AG09319 (cell line): ENCODE measurements around the gene N4BP2.
"Not testable (repeated sequence)": the region's sequence is repeated elsewhere in the genome, so short reads cannot be mapped to it uniquely, and the experiment has no call there.

Source experiments
- DNase-seq: peaks from one replicate; pipeline ENCODE4 v3.0.0-alpha.2; 2010; ENCODE audit warnings: low read depth; ENCODE audit errors: extremely low read depth
- CTCF ChIP-seq: IDR thresholded peaks from 2 replicates; pipeline ENCODE4 v1.5.1; 2011; ENCODE audit warnings: low read depth, mild to moderate bottlenecking, inconsistent platforms, low read length, moderate library complexity

N4BP2 gene

GRCh38 chr4:40140196-40140595 is 83.5 kb downstream of the N4BP2 start:
- TF ChIP-seq CTCF, result no peak
- DNase-seq, result no peak

DNA sequence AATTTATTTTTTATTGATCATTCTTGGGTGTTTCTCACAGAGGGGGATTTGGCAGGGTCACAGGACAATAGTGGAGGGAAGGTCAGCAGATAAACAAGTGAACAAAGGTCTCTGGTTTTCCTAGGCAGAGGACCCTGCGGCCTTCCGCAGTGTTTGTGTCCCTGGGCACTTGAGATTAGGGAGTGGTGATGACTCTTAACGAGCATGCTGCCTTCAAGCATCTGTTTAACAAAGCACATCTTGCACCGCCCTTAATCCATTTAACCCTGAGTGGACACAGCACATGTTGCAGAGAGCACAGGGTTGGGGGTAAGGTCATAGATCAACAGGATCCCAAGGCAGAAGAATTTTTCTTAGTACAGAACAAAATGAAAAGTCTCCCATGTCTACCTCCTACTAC is 83.9 kb downstream of the N4BP2 start:
- DNase-seq, result not testable (repeated sequence)

DNA sequence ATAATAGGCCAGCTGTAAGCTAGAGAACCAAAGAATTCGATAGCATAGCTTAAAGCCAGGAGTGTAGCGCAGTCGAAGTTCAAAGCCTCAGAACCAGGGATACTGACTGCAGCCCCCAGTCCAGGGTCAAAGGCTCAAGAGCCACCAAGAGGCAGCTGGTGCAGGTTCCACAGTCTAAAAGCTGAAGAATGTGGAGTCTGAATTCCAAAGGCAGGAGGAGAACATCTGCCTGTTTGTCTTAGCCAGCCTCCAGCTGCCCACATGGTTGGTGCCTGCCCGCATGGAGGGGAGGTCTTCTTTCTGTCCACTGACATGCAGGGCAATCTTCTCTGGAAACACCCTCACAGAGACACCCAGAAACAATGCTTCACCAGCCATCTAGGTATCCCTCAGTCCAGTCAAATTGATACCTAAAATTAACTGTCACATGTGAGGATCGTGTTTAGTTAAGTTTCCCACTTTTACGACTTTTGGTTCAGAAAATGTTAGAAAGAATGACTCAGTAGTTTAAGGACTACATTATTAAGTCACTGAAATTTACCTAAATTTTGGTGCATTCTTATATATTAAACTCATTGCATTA is 87.4 kb downstream of the N4BP2 start:
- TF ChIP-seq CTCF, result no peak
- DNase-seq, result no peak

DNA sequence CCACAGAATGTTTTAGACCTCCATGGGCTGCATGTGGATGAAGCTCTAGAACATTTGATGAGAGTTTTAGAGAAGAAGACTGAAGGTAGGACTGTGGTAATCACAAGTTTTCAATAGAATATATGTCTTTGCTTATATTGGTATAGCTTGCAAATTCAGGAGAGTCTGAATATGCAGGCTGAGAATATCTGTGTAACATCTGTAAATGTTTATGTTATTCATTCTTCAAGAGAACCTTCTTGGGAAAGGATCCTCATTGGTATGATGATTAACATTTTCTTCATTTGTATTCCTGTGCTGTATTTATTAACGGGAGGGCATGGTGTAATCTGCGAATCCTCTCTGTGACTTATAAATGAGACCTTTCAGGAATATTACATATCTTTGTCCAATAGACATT is 88.1 kb downstream of the N4BP2 start:
- TF ChIP-seq CTCF, result no peak
- no peak for DNase-seq

GRCh38 chr4:40147490-40147889 is 90.8 kb downstream of the N4BP2 start:
- not testable (repeated sequence) for DNase-seq

GRCh38 chr4:40149960-40150385 is 93.3 kb downstream of the N4BP2 start:
- TF ChIP-seq CTCF, result peak; percentile 74
- DNase-seq, result peak; percentile 29

GRCh38 chr4:40150932-40151331 is 94.3 kb downstream of the N4BP2 start:
- no peak for TF ChIP-seq CTCF
- no peak for DNase-seq

- no peak for TF ChIP-seq CTCF
- no peak for DNase-seq
These were observed 96.0 kb downstream of the N4BP2 start for GRCh38 chr4:40152637-40153036.
